GM12873 (cell line): Measurements from ENCODE around the gene CYP1A1.

Experiments used
- CTCF ChIP-seq: IDR thresholded peaks from 2 replicates; pipeline ENCODE4 v1.5.1; 2012; ENCODE audit warnings: low read depth, mild to moderate bottlenecking, moderate library complexity, low read length, control low read depth; ENCODE audit not compliant: insufficient read depth; ENCODE audit errors: missing control alignments

CYP1A1 gene

GRCh38 chr15:74767167-74768098, 42.1 kb upstream of the CYP1A1 start:
- TF ChIP-seq CTCF = no peak

GRCh38 chr15:74763416-74763815, 38.1 kb upstream of the CYP1A1 start:
- TF ChIP-seq CTCF = no peak

- TF ChIP-seq CTCF = no peak
Observed at GRCh38 chr15:74762791-74763150, 37.4 kb upstream of the CYP1A1 start.

- TF ChIP-seq CTCF = no peak
Observed at GRCh38 chr15:74758736-74759135, 33.4 kb upstream of the CYP1A1 start.

GRCh38 chr15:74754593-74755215, 29.4 kb upstream of the CYP1A1 start:
- no peak for TF ChIP-seq CTCF

GRCh38 chr15:74752531-74752930, 27.2 kb upstream of the CYP1A1 start:
- no peak for TF ChIP-seq CTCF

GRCh38 chr15:74752011-74752410, 26.7 kb upstream of the CYP1A1 start:
- no peak for TF ChIP-seq CTCF
